ENCODE measurements around the gene CACNA1C.

CACNA1C gene

GRCh38 chr12:2596441-2596840 is 543.7 kb downstream of the CACNA1C start:
- H3K9ac ChIP-seq (ENCODE audit: low read depth in 1 of 2, low read length in 2 of 2) = no peak overlapping the region
- no peak overlapping the region for H3K4me3 ChIP-seq (ENCODE audit: low read depth in 1 of 2, low read length in 2 of 2)
- peaks cover 0 to 4% of the 10 kb centered on the region in 2 donors for H3K27me3 ChIP-seq (ENCODE audit: control insufficient read depth in 1 of 2, insufficient read depth in 2 of 2, low read length in 2 of 2)
- no peak overlapping the region for H3K27ac ChIP-seq (ENCODE audit: low read depth, low read length)
- H3K9me3 ChIP-seq (ENCODE audit: control insufficient read depth in 1 of 2, low read length in 2 of 2) = peaks cover 0 to 6% of the 10 kb centered on the region in 2 donors
- H3K4me1 ChIP-seq (ENCODE audit: control insufficient read depth in 1 of 2, insufficient read depth in 2 of 2, low read length in 2 of 2) = no peaks in the 10 kb centered on the region
- no peaks in the 10 kb centered on the region for H3K36me3 ChIP-seq (ENCODE audit: control insufficient read depth in 1 of 2, insufficient read depth in 2 of 2, low read length in 2 of 2)

- no peaks in the 10 kb centered on the region for H3K4me1 ChIP-seq (ENCODE audit: control insufficient read depth in 1 of 2, insufficient read depth in 2 of 2, low read length in 2 of 2)
- H3K9ac ChIP-seq (ENCODE audit: low read depth in 1 of 2, low read length in 2 of 2) = no peak overlapping the region
- H3K27ac ChIP-seq (ENCODE audit: low read depth, low read length) = no peak overlapping the region
- no peaks in the 10 kb centered on the region for H3K27me3 ChIP-seq (ENCODE audit: control insufficient read depth in 1 of 2, insufficient read depth in 2 of 2, low read length in 2 of 2)
- H3K36me3 ChIP-seq (ENCODE audit: control insufficient read depth in 1 of 2, insufficient read depth in 2 of 2, low read length in 2 of 2) = no peaks in the 10 kb centered on the region
- no peaks in the 10 kb centered on the region for H3K9me3 ChIP-seq (ENCODE audit: control insufficient read depth in 1 of 2, low read length in 2 of 2)
- no peak overlapping the region for H3K4me3 ChIP-seq (ENCODE audit: low read depth in 1 of 2, low read length in 2 of 2)
Measured at GRCh38 chr12:2605301-2605700, 552.5 kb downstream of the CACNA1C start.

- Histone ChIP-seq H3K27ac (ENCODE audit: low read depth, low read length) (no peak overlapping the region), H3K9ac (ENCODE audit: low read depth in 1 of 2, low read length in 2 of 2) (no peak overlapping the region), H3K36me3 (ENCODE audit: control insufficient read depth in 1 of 2, insufficient read depth in 2 of 2, low read length in 2 of 2) (no peaks in the 10 kb centered on the region)
Measured at GRCh38 chr12:2606186-2606910, 553.6 kb downstream of the CACNA1C start.

GRCh38 chr12:2607881-2608607 is 555.3 kb downstream of the CACNA1C start:
- Histone ChIP-seq H3K9me3 (ENCODE audit: control insufficient read depth in 1 of 2, low read length in 2 of 2) (no peaks in the 10 kb centered on the region), H3K4me1 (ENCODE audit: control insufficient read depth in 1 of 2, insufficient read depth in 2 of 2, low read length in 2 of 2) (no peaks in the 10 kb centered on the region), H3K36me3 (ENCODE audit: control insufficient read depth in 1 of 2, insufficient read depth in 2 of 2, low read length in 2 of 2) (no peaks in the 10 kb centered on the region), H3K27me3 (ENCODE audit: control insufficient read depth in 1 of 2, insufficient read depth in 2 of 2, low read length in 2 of 2) (no peaks in the 10 kb centered on the region), H3K9ac (ENCODE audit: low read depth in 1 of 2, low read length in 2 of 2) (no peak overlapping the region), H3K4me3 (ENCODE audit: low read depth in 1 of 2, low read length in 2 of 2) (no peak overlapping the region), H3K27ac (ENCODE audit: low read depth, low read length) (no peak overlapping the region)

More at GRCh38 chr12:2606186-2606910, 553.6 kb downstream of the CACNA1C start:
- Histone ChIP-seq H3K27me3 (ENCODE audit: control insufficient read depth in 1 of 2, insufficient read depth in 2 of 2, low read length in 2 of 2) (no peaks in the 10 kb centered on the region), H3K4me1 (ENCODE audit: control insufficient read depth in 1 of 2, insufficient read depth in 2 of 2, low read length in 2 of 2) (no peaks in the 10 kb centered on the region), H3K4me3 (ENCODE audit: low read depth in 1 of 2, low read length in 2 of 2) (no peak overlapping the region), H3K9me3 (ENCODE audit: control insufficient read depth in 1 of 2, low read length in 2 of 2) (no peaks in the 10 kb centered on the region)

- H3K9ac ChIP-seq (ENCODE audit: low read depth in 1 of 2, low read length in 2 of 2) = no peak overlapping the region
- H3K36me3 ChIP-seq (ENCODE audit: control insufficient read depth in 1 of 2, insufficient read depth in 2 of 2, low read length in 2 of 2) = no peaks in the 10 kb centered on the region
- H3K27ac ChIP-seq (ENCODE audit: low read depth, low read length) = no peak overlapping the region
- no peaks in the 10 kb centered on the region for H3K27me3 ChIP-seq (ENCODE audit: control insufficient read depth in 1 of 2, insufficient read depth in 2 of 2, low read length in 2 of 2)
- H3K4me3 ChIP-seq (ENCODE audit: low read depth in 1 of 2, low read length in 2 of 2) = no peak overlapping the region
- no peaks in the 10 kb centered on the region for H3K9me3 ChIP-seq (ENCODE audit: control insufficient read depth in 1 of 2, low read length in 2 of 2)
- H3K4me1 ChIP-seq (ENCODE audit: control insufficient read depth in 1 of 2, insufficient read depth in 2 of 2, low read length in 2 of 2) = no peaks in the 10 kb centered on the region
Measured at GRCh38 chr12:2608608-2608945, 555.8 kb downstream of the CACNA1C start.

GRCh38 chr12:2609020-2609419 is 556.2 kb downstream of the CACNA1C start:
- no peak overlapping the region for H3K27ac ChIP-seq (ENCODE audit: low read depth, low read length)
- H3K9ac ChIP-seq (ENCODE audit: low read depth in 1 of 2, low read length in 2 of 2) = no peak overlapping the region
- H3K4me3 ChIP-seq (ENCODE audit: low read depth in 1 of 2, low read length in 2 of 2) = no peak overlapping the region
- no peaks in the 10 kb centered on the region for H3K9me3 ChIP-seq (ENCODE audit: control insufficient read depth in 1 of 2, low read length in 2 of 2)
- no peaks in the 10 kb centered on the region for H3K27me3 ChIP-seq (ENCODE audit: control insufficient read depth in 1 of 2, insufficient read depth in 2 of 2, low read length in 2 of 2)
- no peaks in the 10 kb centered on the region for H3K36me3 ChIP-seq (ENCODE audit: control insufficient read depth in 1 of 2, insufficient read depth in 2 of 2, low read length in 2 of 2)
- H3K4me1 ChIP-seq (ENCODE audit: control insufficient read depth in 1 of 2, insufficient read depth in 2 of 2, low read length in 2 of 2) = no peaks in the 10 kb centered on the region

- H3K9ac ChIP-seq (ENCODE audit: low read depth in 1 of 2, low read length in 2 of 2) = no peak overlapping the region
- no peaks in the 10 kb centered on the region for H3K27me3 ChIP-seq (ENCODE audit: control insufficient read depth in 1 of 2, insufficient read depth in 2 of 2, low read length in 2 of 2)
- H3K4me1 ChIP-seq (ENCODE audit: control insufficient read depth in 1 of 2, insufficient read depth in 2 of 2, low read length in 2 of 2) = no peaks in the 10 kb centered on the region
- no peaks in the 10 kb centered on the region for H3K36me3 ChIP-seq (ENCODE audit: control insufficient read depth in 1 of 2, insufficient read depth in 2 of 2, low read length in 2 of 2)
- H3K27ac ChIP-seq (ENCODE audit: low read depth, low read length) = no peak overlapping the region
- no peak overlapping the region for H3K4me3 ChIP-seq (ENCODE audit: low read depth in 1 of 2, low read length in 2 of 2)
- H3K9me3 ChIP-seq (ENCODE audit: control insufficient read depth in 1 of 2, low read length in 2 of 2) = no peaks in the 10 kb centered on the region
Measured at GRCh38 chr12:2610358-2610757, 557.6 kb downstream of the CACNA1C start.

- H3K4me1 ChIP-seq (ENCODE audit: control insufficient read depth in 1 of 2, insufficient read depth in 2 of 2, low read length in 2 of 2) = no peaks in the 10 kb centered on the region
- no peaks in the 10 kb centered on the region for H3K9me3 ChIP-seq (ENCODE audit: control insufficient read depth in 1 of 2, low read length in 2 of 2)
- no peak overlapping the region for H3K9ac ChIP-seq (ENCODE audit: low read depth in 1 of 2, low read length in 2 of 2)
- H3K27me3 ChIP-seq (ENCODE audit: control insufficient read depth in 1 of 2, insufficient read depth in 2 of 2, low read length in 2 of 2) = no peaks in the 10 kb centered on the region
- no peak overlapping the region for H3K4me3 ChIP-seq (ENCODE audit: low read depth in 1 of 2, low read length in 2 of 2)
- H3K27ac ChIP-seq (ENCODE audit: low read depth, low read length) = no peak overlapping the region
- H3K36me3 ChIP-seq (ENCODE audit: control insufficient read depth in 1 of 2, insufficient read depth in 2 of 2, low read length in 2 of 2) = no peaks in the 10 kb centered on the region
Measured at GRCh38 chr12:2613326-2614073, 560.7 kb downstream of the CACNA1C start.

GRCh38 chr12:2614341-2614740 is 561.6 kb downstream of the CACNA1C start:
- Histone ChIP-seq H3K27ac (ENCODE audit: low read depth, low read length) (no peak overlapping the region), H3K9me3 (ENCODE audit: control insufficient read depth in 1 of 2, low read length in 2 of 2) (no peaks in the 10 kb centered on the region), H3K4me1 (ENCODE audit: control insufficient read depth in 1 of 2, insufficient read depth in 2 of 2, low read length in 2 of 2) (no peaks in the 10 kb centered on the region), H3K4me3 (ENCODE audit: low read depth in 1 of 2, low read length in 2 of 2) (no peak overlapping the region), H3K27me3 (ENCODE audit: control insufficient read depth in 1 of 2, insufficient read depth in 2 of 2, low read length in 2 of 2) (no peaks in the 10 kb centered on the region), H3K36me3 (ENCODE audit: control insufficient read depth in 1 of 2, insufficient read depth in 2 of 2, low read length in 2 of 2) (no peaks in the 10 kb centered on the region), H3K9ac (ENCODE audit: low read depth in 1 of 2, low read length in 2 of 2) (no peak overlapping the region)
